Transverse colon (tissue), 4 donors: ENCODE measurements around the gene EPHA2. TPM values are rescaled to one million over a fixed set of nuclear protein-coding genes. Genes with fewer than 3 reads are reported as not detected.

Experiments
- DNase-seq: peaks from one replicate; pipeline ENCODE4 v3.0.0-alpha.2; 2019
- H3K27ac ChIP-seq, 4 donors: fragments of 200-600 bp; sonication (generic); 2 replicates each; pipeline ENCODE4 v1.5.1; 2016 to 2018; ENCODE audit warnings: inconsistent platforms in 4 of 4
- H3K27me3 ChIP-seq: fragments of 200-600 bp; sonication (generic); 2 replicates; pipeline ENCODE4 v1.5.1; 2017; ENCODE audit warnings: inconsistent platforms
- H3K36me3 ChIP-seq, 4 donors: fragments of 200-600 bp; sonication (generic); 2 replicates each; pipeline ENCODE4 v1.5.1; 2017 to 2019; ENCODE audit warnings: inconsistent platforms in 4 of 4
- H3K4me1 ChIP-seq, 4 donors: fragments of 200-600 bp; sonication (generic); 2 replicates each; pipeline ENCODE4 v1.5.1; 2017 to 2020; ENCODE audit warnings: inconsistent platforms in 4 of 4
- H3K4me3 ChIP-seq, 4 donors: fragments of 200-600 bp; sonication (generic); 1 replicate in 1 of 4; 2 replicates in 3 of 4; pipeline versions ENCODE4 v1.5.1 to v1.6.1; 2017 to 2019; ENCODE audit warnings: inconsistent platforms in 4 of 4
- H3K9me3 ChIP-seq, 2 donors: fragments of 200-600 bp; sonication (generic); 2 replicates each; pipeline ENCODE4 v1.5.1; 2017 to 2019; ENCODE audit warnings: inconsistent platforms in 2 of 2
- EP300 ChIP-seq: sonication (generic); formaldehyde crosslinking; IDR thresholded peaks from one replicate; pipeline ENCODE4 v1.6.1; 2017; ENCODE audit warnings: antibody characterized with exemption, low read depth
- POLR2A ChIP-seq: fragments of 450-650 bp; IDR thresholded peaks from one replicate; pipeline ENCODE4 v1.6.1; 2016; ENCODE audit warnings: antibody characterized with exemption, mild to moderate bottlenecking, moderate library complexity
- POLR2AphosphoS5 ChIP-seq, 3 donors: sonication (generic); formaldehyde crosslinking; IDR thresholded peaks; one replicate each; pipeline ENCODE4 v1.6.1; 2016; ENCODE audit warnings: antibody characterized with exemption in 3 of 3
- WGBS, 2 donors: methylation state at CpG; one replicate each; pipeline ENCODE4 v1.1.5; 2018; ENCODE audit warnings: low coverage in 1 of 2; 5-methylcytosine and 5-hydroxymethylcytosine counted together
- in situ Hi-C, 4 donors: fragments of 200-750 bp; cut with MboI; loops; one replicate each; pipeline versions ENCODE4 v1.15.0 to v1.15.1; 2017; ENCODE audit warnings: low sequenced_read_pairs in 3 of 4, low pct_ligation_motif_present in 1 of 4, low pct_unique_long_range_greater_than_20kb in 1 of 4
- intact Hi-C: fragments of 100-400 bp; cut with DNase I; formaldehyde crosslinking; loops from one replicate; pipeline ENCODE4 v1.15.1; 2023; ENCODE audit warnings: low total_unique reads
- total RNA-seq, 4 donors: library from RNA; depleted of rRNA; stranded (reverse); fragments of >200 nt; gene quantifications; one replicate each; pipeline ENCODE4 v1.1.0, GENCODE V29; 2016
- TF ChIP-seq, protein P1 (sequence below), 5 experiments: fragments of 200-600 bp in 3 of 5; fragments of 450-650 bp in 2 of 5; sonication (generic) in 3 of 5; IDR thresholded peaks; 1 replicate in 2 of 5; 2 replicates in 3 of 5; pipeline ENCODE4 v1.5.1; 2016 to 2017; ENCODE audit warnings: antibody characterized with exemption in 5 of 5, inconsistent platforms in 3 of 5, mild to moderate bottlenecking in 2 of 5, moderate library complexity in 1 of 5

Gene EPHA2
- total RNA-seq, 4 donors from 2014 or later: 2.6 to 68.8 (median 30.5) TPM

DNA sequence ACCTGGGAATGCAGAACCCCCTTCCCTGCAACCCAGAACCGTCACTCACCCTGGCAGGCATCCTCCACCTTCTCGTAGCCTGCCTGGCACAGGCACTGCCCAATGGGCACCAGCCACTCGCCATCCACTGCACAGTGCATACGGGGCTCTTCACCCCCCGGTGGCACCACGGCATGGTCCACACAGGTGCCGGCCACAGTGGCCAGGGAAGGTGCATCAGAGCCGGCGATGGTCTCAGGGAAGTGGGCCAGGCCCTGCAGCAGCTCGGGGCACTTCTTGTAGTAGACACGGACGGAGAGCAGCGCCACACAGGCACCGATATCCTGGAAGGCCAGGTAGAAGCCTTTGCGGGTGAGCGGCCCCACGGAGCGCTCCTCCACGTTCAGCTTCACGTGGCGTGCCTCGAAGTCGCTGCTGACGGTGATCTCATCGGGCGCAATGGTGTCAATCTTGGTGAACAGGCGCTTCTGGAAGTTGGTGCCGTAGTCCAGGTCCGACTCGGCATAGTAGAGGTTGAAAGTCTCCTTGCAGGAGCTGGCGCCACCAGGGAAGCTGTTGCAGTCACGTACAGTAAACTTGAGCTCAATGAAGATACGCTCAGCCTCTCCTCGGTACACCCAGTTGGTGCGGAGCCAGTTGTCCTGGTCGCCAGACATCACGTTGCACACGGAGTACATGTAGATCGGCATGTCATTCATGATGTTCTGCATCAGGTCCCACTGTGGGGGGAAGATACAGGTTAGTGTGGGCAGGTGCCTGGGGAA, 7.4 kb downstream of the EPHA2 start:
- H3K4me1 ChIP-seq: peaks cover 29 to 60% (median 39%) of the 10 kb centered on the region in 4 donors
- intact Hi-C loops: no loop called here

DNA sequence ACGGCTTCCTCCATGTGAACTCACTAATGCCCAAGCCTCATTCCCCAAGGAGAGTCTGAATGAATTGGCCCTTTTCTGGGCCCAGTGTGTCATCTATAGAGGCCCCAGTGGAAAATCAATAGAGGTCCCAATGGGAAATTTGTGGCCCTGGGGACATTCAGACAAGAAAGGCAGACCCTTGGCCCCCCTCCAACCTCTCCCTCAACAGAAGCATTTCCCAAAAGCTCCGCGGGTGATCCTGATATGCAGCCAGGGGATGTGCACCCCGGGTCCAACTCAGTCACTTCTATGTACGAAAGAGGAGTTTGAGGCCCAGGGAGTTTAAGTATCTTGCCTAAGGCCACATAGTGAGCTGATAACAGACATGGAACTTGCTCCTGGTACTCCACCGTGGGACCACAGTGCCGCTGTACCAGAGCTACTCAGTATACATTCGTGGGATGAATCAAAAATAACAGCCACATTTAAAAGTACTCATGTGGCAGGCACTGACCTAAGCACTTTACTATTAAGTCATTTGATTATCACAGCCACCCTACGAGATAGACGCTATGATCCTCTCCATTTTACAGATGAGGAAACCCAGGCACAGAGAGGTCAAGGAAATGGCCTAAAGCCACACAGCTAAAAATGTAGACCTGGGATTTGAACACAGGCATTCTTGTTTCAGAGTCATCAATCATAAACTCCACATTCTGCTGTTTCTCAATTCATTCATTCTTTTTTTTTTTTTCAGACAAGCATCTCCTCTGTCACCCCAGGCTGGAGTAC, 8.5 kb downstream of the EPHA2 start:
- 87 to 90% methylated on average over 2 to 10 of the region's 10 CpGs for WGBS, 2 donors
- no peaks in the 10 kb centered on the region for H3K9me3 ChIP-seq
- intact Hi-C loops: no loop called here
- no peak overlapping the region for H3K4me3 ChIP-seq
- in situ Hi-C loops: no loop called here
- TF ChIP-seq, protein P1, sequence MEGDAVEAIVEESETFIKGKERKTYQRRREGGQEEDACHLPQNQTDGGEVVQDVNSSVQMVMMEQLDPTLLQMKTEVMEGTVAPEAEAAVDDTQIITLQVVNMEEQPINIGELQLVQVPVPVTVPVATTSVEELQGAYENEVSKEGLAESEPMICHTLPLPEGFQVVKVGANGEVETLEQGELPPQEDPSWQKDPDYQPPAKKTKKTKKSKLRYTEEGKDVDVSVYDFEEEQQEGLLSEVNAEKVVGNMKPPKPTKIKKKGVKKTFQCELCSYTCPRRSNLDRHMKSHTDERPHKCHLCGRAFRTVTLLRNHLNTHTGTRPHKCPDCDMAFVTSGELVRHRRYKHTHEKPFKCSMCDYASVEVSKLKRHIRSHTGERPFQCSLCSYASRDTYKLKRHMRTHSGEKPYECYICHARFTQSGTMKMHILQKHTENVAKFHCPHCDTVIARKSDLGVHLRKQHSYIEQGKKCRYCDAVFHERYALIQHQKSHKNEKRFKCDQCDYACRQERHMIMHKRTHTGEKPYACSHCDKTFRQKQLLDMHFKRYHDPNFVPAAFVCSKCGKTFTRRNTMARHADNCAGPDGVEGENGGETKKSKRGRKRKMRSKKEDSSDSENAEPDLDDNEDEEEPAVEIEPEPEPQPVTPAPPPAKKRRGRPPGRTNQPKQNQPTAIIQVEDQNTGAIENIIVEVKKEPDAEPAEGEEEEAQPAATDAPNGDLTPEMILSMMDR (IDR thresholded peaks at IDR 0.05): no peak
- no peak for TF ChIP-seq EP300
- TF ChIP-seq POLR2AphosphoS5 (IDR thresholded peaks at IDR 0.05): no peak
- TF ChIP-seq POLR2A: no peak
- peak overlapping the region; percentile 64 to 80 (median 79) for H3K27ac ChIP-seq
- no peaks in the 10 kb centered on the region for H3K27me3 ChIP-seq
- H3K4me1 ChIP-seq: peaks cover 21 to 52% (median 34%) of the 10 kb centered on the region in 4 donors
- H3K36me3 ChIP-seq: peaks cover 0 to 6% (median 0%) of the 10 kb centered on the region in 4 donors
- no peak for DNase-seq

More for the DNA sequence above, 7.4 kb downstream of the EPHA2 start:
- DNase-seq: no peak
- H3K9me3 ChIP-seq: no peaks in the 10 kb centered on the region
- 92% methylated on average over 39 of the region's 39 CpGs; no CpG with 5 or more reads in 1 of the 2 donors for WGBS, 2 donors
- in situ Hi-C loops: no loop called here
- peaks cover 0 to 6% (median 0%) of the 10 kb centered on the region in 4 donors for H3K36me3 ChIP-seq
- no peak overlapping the region for H3K4me3 ChIP-seq
- no peak overlapping the region for H3K27ac ChIP-seq
- no peaks in the 10 kb centered on the region for H3K27me3 ChIP-seq
- TF ChIP-seq, protein P1 (IDR thresholded peaks at IDR 0.05): no peak
- TF ChIP-seq POLR2AphosphoS5 (IDR thresholded peaks at IDR 0.05) (no peak), POLR2A (no peak), EP300 (no peak)

DNA sequence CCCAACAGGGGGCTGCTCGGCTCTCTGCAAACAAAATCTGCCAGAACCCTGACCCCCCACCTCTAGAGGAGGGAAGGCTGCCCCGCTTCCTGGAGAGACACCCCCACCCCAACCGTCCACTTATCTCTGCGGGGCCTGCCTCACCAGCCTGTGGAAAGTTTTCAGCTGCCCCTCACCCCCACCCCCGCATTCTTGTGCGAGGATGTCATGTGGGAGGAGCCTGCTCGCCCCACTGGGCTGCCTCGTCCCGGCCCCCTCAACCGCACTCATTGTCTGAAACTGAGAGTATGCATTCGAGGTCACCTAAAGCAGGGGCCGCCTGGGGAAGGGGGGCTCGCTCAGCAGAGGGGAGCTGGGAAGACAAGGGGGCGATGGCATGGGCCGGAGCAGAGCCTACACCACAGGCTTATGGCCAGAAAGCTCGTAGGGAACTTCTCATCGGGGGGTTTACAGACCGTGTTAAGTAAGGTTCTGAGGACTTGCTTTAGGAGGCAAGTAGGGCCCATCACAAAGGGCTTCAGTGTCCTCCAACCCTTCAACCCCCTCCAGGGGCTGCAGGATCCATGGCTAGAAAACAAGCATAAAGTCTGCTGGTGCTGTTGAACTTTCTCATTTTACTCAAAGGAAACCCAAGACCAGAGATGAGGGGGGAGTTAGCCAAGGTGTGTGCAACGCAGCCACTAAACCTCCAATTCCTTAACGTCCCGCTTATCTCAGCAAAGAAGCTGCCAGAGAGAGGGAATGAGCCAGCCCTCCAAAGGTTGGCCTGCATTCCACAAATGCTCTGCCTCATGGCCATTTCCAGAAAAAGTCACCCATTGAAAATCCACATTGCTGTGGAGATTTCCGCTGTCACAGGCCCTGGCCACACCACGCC, 9.4 kb downstream of the EPHA2 start:
- in situ Hi-C loops: no loop called here
- peak; percentile 57 for DNase-seq
- peaks cover 22 to 49% (median 36%) of the 10 kb centered on the region in 4 donors for H3K4me1 ChIP-seq
- H3K27me3 ChIP-seq: no peaks in the 10 kb centered on the region
- H3K9me3 ChIP-seq: no peaks in the 10 kb centered on the region
- peak overlapping the region in 3 of 4 donors; percentile 2 to 25 (median 24) for H3K4me3 ChIP-seq
- H3K36me3 ChIP-seq: peaks cover 0 to 6% (median 0%) of the 10 kb centered on the region in 4 donors
- 61 to 63% methylated on average over 5 to 22 of the region's 23 CpGs for WGBS, 2 donors
- peak overlapping the region; percentile 64 to 80 (median 79) for H3K27ac ChIP-seq
- intact Hi-C loops: no loop called here
- TF ChIP-seq, protein P1 (IDR thresholded peaks at IDR 0.05): no peak
- TF ChIP-seq POLR2AphosphoS5 (IDR thresholded peaks at IDR 0.05) (peak in 2 of 3 donors; percentile 33 to 46), EP300 (no peak), POLR2A (no peak)
